Activated naive CD4-positive, alpha-beta T cell treated with anti-CD3 and anti-CD28 coated beads, Interleukin-2, amount 50 U/mL, for 72 hours (primary cell): ENCODE results near the gene AQP9. TPM values are rescaled to one million over a fixed set of nuclear protein-coding genes. Genes with fewer than 3 reads are reported as not detected.
A peak's percentile ranks its signal among the peaks of the same experiment; 100 is the strongest.

ENCODE experiments used
- ATAC-seq, 2 donors: fragments of 150-1000 bp; cut with Tn5 transposase; 2 replicates each; pipeline ENCODE4 v1.10.0; 2021; ENCODE audit warnings: mild to moderate bottlenecking in 2 of 2, moderate library complexity in 2 of 2
- DNase-seq, 2 donors: peaks; one replicate each; pipeline ENCODE4 v3.0.0; 2021 to 2022; ENCODE audit warnings: low spot score in 2 of 2
- H3K27ac Mint-ChIP-seq, 2 donors: one replicate each; pipeline ENCODE4 v1.8.0; 2022; ENCODE audit warnings: mild to moderate bottlenecking in 2 of 2, mixed read lengths in 2 of 2
- H3K36me3 Mint-ChIP-seq, 2 donors: one replicate each; pipeline ENCODE4 v1.8.0; 2022; ENCODE audit warnings: mixed read lengths in 2 of 2
- H3K9me3 Mint-ChIP-seq, 2 donors: one replicate each; pipeline ENCODE4 v1.8.0; 2022; ENCODE audit warnings: mixed read lengths in 2 of 2
- total RNA-seq, 2 donors: library from RNA; stranded (reverse); gene quantifications; one replicate each; pipeline ENCODE4 v1.2.3, GENCODE V29; 2022

Gene AQP9
- total RNA-seq, 2 donors from 2014 or later: not detected

GRCh38 chr15:58229297-58229768 lies 91.2 kb downstream of the AQP9 start:
- ATAC-seq (no peak), DNase-seq (no peak)
- Mint-ChIP-seq H3K9me3 (no peaks in the 10 kb centered on the region), H3K36me3 (no peaks in the 10 kb centered on the region), H3K27ac (no peak overlapping the region)

- H3K9me3 Mint-ChIP-seq: no peaks in the 10 kb centered on the region
- H3K27ac Mint-ChIP-seq: peak overlapping the region in 1 of 2 donors; percentile 59
- DNase-seq: no peak
- ATAC-seq: no peak
- H3K36me3 Mint-ChIP-seq: no peaks in the 10 kb centered on the region
These were observed 94.3 kb downstream of the AQP9 start for GRCh38 chr15:58232281-58233065.

- ATAC-seq (no peak), DNase-seq (no peak)
- Mint-ChIP-seq H3K27ac (no peak overlapping the region), H3K36me3 (no peaks in the 10 kb centered on the region), H3K9me3 (no peaks in the 10 kb centered on the region)
These were observed 95.2 kb downstream of the AQP9 start for GRCh38 chr15:58233341-58233740.

Other genes starting within 250 kb of the AQP9 start
- gene ALDH1A2, start 72.7 kb upstream of the AQP9 start, total RNA-seq: not detected